GM20000 (cell line): Measurements from ENCODE around the gene ERC1.

Experiments
- DNase-seq: peaks from one replicate; pipeline ENCODE4 v3.0.0; 2012; ENCODE audit warnings: low spot score
- TF ChIP-seq, protein P1 (sequence below): IDR thresholded peaks from 2 replicates; pipeline ENCODE4 v1.5.1; 2012; ENCODE audit warnings: mild to moderate bottlenecking, control low read depth; ENCODE audit errors: extremely low read depth, missing control alignments

The ERC1 gene

DNA sequence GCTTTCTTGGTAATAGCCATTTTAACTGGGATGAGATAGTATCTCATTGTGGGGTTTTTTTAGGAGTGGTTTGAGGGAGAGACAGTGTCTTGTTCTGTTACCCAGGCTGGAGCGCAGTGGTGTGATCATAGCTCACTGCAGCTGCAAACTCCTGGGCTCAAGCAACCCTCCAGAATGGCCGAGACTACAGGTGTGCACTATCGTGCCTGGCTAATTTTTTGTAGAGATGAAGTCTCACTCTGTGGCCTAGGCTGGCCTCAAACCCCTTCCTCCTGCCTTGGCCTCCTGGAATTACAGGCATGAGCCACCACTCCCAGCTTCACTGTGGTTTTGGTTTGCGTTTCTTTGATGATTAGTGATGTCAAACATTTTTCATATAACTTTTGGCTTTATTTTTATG, 293.6 kb downstream of the ERC1 start:
- DNase-seq: no peak
- TF ChIP-seq, protein P1, sequence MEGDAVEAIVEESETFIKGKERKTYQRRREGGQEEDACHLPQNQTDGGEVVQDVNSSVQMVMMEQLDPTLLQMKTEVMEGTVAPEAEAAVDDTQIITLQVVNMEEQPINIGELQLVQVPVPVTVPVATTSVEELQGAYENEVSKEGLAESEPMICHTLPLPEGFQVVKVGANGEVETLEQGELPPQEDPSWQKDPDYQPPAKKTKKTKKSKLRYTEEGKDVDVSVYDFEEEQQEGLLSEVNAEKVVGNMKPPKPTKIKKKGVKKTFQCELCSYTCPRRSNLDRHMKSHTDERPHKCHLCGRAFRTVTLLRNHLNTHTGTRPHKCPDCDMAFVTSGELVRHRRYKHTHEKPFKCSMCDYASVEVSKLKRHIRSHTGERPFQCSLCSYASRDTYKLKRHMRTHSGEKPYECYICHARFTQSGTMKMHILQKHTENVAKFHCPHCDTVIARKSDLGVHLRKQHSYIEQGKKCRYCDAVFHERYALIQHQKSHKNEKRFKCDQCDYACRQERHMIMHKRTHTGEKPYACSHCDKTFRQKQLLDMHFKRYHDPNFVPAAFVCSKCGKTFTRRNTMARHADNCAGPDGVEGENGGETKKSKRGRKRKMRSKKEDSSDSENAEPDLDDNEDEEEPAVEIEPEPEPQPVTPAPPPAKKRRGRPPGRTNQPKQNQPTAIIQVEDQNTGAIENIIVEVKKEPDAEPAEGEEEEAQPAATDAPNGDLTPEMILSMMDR: no peak

DNA sequence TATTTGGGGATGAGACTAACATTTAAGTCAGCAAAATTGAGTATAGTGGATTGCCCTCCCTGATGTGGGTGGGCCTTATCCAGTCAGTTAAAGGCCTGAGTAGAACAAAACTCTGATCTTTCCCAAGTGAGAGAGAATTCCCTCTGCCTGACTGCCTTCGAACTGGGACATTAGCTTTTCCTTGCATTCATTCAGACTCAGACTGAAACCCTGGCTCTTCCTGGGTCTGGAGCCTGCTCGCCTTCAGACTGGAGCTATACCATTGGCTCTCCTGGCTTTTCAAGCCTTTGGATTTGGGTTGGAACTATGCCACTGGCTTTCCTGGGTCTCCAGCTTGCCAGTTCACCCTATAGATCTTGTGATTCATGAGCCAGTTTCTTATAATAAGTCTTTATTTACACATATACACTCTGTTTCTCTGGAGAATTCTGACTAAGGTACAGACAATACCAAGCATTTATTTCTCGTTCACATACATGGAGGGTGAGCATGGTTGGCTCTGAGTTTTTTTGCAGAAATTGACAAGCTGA, 296.5 kb downstream of the ERC1 start:
- TF ChIP-seq, protein P1: no peak
- DNase-seq: no peak

DNA sequence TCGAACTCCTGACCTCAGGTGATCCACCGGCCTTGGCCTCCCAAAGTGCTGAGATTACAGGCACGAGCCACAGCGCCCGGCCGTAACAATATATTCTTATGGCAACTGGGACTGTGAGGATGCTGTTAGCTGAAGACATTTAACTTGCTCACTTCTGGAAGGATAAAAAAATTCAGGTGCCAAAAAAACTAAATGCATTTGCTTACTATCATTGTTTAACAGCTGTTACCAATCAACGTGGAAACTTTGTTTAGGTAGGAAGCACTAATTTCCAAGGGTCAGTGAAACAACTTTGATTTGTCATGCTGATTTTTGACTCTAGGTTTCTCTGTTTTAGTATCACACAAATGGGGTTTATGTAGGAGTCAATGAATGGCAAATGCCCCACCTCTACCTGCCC, 297.3 kb downstream of the ERC1 start:
- DNase-seq: no peak
- TF ChIP-seq, protein P1: no peak

DNA sequence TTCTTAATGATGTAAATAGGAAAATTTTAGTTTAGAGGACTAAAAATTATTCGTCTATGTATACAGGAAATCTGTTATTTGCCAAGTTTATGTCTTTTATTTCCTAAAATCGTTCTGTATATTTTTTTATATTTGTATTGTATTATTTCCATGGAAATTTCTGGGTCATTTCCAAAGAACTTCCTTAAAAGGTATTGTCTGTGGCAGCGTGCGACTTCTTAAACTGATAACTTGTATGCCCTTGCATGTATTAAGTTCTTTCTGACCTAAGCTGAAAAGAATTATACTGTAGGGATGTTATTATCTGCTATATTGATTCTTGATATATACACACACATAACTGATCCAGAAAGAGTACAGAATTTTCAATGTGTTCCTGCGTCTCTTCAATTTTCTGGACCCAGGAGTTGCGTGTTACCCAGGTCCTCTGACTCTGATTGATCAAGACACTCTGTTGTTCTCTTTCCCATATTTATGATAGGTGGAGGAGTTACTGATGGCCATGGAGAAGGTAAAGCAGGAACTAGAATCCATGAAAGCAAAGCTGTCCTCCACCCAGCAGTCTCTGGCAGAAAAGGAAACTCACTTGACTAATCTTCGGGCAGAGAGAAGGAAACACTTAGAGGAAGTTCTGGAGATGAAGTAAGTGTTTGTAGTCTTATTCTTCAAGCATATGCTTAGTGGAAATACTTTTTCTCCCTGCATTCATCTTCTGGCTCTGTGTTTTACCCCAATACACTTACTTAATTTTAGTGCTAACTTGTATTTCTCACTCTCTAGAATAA, 298.5 kb downstream of the ERC1 start:
- DNase-seq: no peak
- TF ChIP-seq, protein P1: no peak

DNA sequence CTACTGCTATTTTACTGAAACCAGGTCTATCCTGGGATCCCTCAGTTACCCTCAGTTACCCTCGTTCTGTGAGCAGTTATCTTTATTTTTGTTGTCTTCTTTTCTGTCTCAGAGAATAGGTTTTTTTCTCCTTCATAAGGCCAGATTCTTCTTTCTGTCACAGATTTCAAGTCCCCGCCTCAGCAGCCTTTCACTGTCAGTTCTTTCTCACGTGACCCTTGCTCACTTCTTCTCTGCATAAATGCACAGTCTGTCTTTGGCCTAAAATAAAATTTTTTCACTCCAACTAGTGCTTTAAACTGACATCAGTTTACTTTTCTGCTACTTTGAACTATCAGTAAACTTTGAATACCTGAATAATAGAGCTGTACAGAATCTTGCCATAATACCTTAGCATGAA, 299.7 kb downstream of the ERC1 start:
- TF ChIP-seq, protein P1: no peak
- DNase-seq: no peak

DNA sequence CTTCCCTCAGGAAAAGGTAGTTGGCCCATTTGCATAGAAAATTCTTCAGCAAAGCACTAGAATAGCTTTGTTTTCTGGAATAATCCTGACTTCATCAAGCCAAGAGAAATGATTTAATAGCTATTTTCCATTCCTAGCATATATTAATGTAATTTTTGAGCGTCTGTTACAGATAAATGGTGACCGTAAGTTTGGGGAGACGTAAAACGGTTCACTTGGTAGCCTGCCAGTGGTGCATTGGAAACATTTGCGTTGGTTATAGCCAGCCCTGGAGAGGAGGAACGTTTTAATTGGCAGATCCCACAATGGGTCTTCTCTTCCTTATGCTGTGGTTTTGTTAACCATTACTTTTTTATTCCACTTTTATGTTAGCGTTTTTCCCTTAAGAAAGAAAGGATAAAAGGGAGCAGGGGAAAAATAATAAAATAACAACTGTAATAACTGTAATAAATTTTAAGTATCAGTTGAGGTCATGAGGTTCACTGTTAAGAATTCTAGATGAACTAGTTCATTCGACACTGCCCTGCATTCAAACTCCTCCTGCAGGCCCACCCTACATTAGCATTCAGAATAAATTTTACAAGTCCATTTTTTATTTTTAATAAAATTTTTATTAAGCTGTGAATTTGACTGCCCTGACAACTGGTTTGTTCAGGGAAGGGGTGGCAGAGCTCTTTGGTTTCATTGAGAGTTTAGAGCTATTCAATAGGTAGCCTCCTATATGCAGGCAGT, 300.7 kb downstream of the ERC1 start:
- no peak for DNase-seq
- TF ChIP-seq, protein P1: no peak

DNA sequence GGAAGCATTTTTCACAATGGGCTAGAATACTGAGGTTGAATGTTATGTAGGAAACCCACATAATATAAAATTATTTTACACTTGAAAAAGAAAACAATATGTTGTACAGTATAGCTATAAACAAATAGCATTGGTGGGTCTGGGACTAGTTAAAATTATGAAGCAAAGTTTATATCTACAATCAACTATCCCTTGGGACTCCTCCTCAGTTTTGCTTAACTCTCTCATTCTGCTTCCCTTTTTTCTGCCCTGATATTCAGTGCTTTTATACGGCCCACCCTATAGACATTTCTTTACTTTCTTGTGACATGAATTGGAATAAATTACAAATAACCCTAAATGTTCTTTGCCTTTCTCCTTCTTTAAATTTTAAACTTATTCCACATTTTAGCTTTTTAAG, 302.9 kb downstream of the ERC1 start:
- no peak for DNase-seq
- TF ChIP-seq, protein P1: no peak
